Liver (tissue), 3 donors: Measurements from ENCODE around the gene ZNF777.

Source experiments
- SP1 ChIP-seq: IDR thresholded peaks from 2 replicates; pipeline ENCODE4 v1.6.1; 2018; ENCODE audit warnings: antibody characterized with exemption, mild to moderate bottlenecking
- TAF1 ChIP-seq: conservative IDR thresholded peaks from 2 replicates; pipeline ENCODE4 v1.6.1; 2016; ENCODE audit warnings: antibody characterized with exemption, mild to moderate bottlenecking
- TF ChIP-seq, protein P1 (sequence below): fragments of 150-350 bp; IDR thresholded peaks from 2 replicates; pipeline ENCODE4 v1.5.1; 2017; ENCODE audit warnings: improper control_type of control experiment, low read depth, low read length; ENCODE audit not compliant: missing input control
- TF ChIP-seq, protein P2 (sequence below): IDR thresholded peaks from 2 replicates; pipeline ENCODE4 v1.6.1; 2016; ENCODE audit warnings: antibody characterized with exemption, mild to moderate bottlenecking
- donor health status: healthy.
- donor health status: healthy.

DNA sequence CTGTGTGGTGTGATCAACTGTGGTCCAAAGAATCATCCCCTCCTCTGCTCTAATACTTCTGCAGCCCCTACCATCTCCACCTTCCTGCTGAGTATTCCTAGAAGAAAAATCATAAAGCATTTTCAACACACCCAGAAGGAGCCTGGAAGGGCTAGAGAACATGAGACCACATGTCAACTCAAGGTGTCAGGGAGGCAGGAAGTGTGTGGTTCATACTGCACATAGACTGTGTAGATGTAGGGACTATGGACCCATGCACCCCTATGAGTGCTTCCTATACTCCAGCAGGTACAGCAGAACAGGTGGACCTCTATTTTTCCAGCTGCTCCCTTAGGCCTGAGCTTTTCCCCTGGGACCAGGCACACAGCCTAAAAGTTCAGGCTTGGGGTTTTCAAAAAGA, 39.3 kb upstream of the ZNF777 start:
- TF ChIP-seq, protein P1, sequence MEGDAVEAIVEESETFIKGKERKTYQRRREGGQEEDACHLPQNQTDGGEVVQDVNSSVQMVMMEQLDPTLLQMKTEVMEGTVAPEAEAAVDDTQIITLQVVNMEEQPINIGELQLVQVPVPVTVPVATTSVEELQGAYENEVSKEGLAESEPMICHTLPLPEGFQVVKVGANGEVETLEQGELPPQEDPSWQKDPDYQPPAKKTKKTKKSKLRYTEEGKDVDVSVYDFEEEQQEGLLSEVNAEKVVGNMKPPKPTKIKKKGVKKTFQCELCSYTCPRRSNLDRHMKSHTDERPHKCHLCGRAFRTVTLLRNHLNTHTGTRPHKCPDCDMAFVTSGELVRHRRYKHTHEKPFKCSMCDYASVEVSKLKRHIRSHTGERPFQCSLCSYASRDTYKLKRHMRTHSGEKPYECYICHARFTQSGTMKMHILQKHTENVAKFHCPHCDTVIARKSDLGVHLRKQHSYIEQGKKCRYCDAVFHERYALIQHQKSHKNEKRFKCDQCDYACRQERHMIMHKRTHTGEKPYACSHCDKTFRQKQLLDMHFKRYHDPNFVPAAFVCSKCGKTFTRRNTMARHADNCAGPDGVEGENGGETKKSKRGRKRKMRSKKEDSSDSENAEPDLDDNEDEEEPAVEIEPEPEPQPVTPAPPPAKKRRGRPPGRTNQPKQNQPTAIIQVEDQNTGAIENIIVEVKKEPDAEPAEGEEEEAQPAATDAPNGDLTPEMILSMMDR, result no peak
- no peak for TF ChIP-seq SP1
- TF ChIP-seq, protein P2, sequence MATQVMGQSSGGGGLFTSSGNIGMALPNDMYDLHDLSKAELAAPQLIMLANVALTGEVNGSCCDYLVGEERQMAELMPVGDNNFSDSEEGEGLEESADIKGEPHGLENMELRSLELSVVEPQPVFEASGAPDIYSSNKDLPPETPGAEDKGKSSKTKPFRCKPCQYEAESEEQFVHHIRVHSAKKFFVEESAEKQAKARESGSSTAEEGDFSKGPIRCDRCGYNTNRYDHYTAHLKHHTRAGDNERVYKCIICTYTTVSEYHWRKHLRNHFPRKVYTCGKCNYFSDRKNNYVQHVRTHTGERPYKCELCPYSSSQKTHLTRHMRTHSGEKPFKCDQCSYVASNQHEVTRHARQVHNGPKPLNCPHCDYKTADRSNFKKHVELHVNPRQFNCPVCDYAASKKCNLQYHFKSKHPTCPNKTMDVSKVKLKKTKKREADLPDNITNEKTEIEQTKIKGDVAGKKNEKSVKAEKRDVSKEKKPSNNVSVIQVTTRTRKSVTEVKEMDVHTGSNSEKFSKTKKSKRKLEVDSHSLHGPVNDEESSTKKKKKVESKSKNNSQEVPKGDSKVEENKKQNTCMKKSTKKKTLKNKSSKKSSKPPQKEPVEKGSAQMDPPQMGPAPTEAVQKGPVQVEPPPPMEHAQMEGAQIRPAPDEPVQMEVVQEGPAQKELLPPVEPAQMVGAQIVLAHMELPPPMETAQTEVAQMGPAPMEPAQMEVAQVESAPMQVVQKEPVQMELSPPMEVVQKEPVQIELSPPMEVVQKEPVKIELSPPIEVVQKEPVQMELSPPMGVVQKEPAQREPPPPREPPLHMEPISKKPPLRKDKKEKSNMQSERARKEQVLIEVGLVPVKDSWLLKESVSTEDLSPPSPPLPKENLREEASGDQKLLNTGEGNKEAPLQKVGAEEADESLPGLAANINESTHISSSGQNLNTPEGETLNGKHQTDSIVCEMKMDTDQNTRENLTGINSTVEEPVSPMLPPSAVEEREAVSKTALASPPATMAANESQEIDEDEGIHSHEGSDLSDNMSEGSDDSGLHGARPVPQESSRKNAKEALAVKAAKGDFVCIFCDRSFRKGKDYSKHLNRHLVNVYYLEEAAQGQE, result no peak
- no peak for TF ChIP-seq TAF1
